BLaER1 treated with 17β-estradiol and CSF1 and Interleukin-3, amounts not matched to agents 10 nM and 100 nM (cell line): ENCODE data around the gene C2CD3.

Source experiments
- H3K27ac ChIP-seq, 11 experiments: shearing (Covaris generic); formaldehyde crosslinking; 2 replicates each; pipeline ENCODE4 v1.8.1; 2022
- H3K27me3 ChIP-seq, 11 experiments: shearing (Covaris generic); formaldehyde crosslinking; 2 replicates each; pipeline ENCODE4 v1.8.1; 2022
- H3K36me3 ChIP-seq, 11 experiments: shearing (Covaris generic); formaldehyde crosslinking; 2 replicates each; pipeline ENCODE4 v1.8.1; 2022
- H3K4me1 ChIP-seq, 10 experiments: shearing (Covaris generic); formaldehyde crosslinking; 2 replicates each; pipeline ENCODE4 v1.8.1; 2022
- H3K4me2 ChIP-seq, 11 experiments: shearing (Covaris generic); formaldehyde crosslinking; 2 replicates each; pipeline ENCODE4 v1.8.1; 2022
- H3K4me3 ChIP-seq, 10 experiments: shearing (Covaris generic); formaldehyde crosslinking; 2 replicates each; pipeline ENCODE4 v1.8.1; 2022
- H3K9ac ChIP-seq, 11 experiments: shearing (Covaris generic); formaldehyde crosslinking; 2 replicates each; pipeline ENCODE4 v1.8.1; 2022
- H3K9me3 ChIP-seq, 11 experiments: shearing (Covaris generic); formaldehyde crosslinking; replicated peaks in 1 of 11; 2 replicates each; pipeline ENCODE4 v1.8.1; 2022
- H4K20me1 ChIP-seq, 11 experiments: shearing (Covaris generic); formaldehyde crosslinking; 2 replicates each; pipeline ENCODE4 v1.8.1; 2022
- Cebpa-rat ChIP-seq, 11 experiments: shearing (Covaris generic); IDR thresholded peaks; 2 replicates each; pipeline ENCODE4 v1.8.1; 2022

C2CD3 gene

DNA sequence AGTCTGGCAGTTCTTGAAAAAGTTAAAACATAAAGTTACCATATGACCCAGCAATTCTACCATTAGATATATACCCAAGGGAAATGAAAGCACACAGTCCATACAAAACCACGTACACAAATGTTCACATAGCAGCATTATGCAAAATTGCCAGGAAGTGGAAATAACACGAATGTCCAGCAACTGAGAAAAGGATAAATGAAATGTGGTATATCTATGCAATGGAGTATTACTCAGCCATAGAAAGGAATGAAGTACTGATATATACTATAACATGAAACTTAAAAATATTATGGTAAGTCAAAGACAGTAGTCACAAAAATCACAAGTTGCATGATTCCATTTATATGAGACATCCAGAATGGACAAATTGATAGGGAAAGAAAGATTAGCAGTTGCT, 57.9 kb downstream of the C2CD3 start:
- H3K9me3 ChIP-seq = peaks cover 13 to 27% (median 22%) of the 10 kb centered on the region in 11 experiments
- no peak for TF ChIP-seq Cebpa-rat (IDR thresholded peaks at IDR 0.05)
- 0 out of 20 replicates have a peak, but pooled peaks cover 0 to 5% (median 0%) of the 10 kb centered on the region in 10 experiments for H3K4me1 ChIP-seq
- no peaks in the 10 kb centered on the region for H4K20me1 ChIP-seq
- H3K27me3 ChIP-seq = no peaks in the 10 kb centered on the region
- no peak overlapping the region for H3K27ac ChIP-seq
- H3K9ac ChIP-seq = no peak overlapping the region
- no peak overlapping the region for H3K4me2 ChIP-seq
- H3K4me3 ChIP-seq = no peak overlapping the region
- H3K36me3 ChIP-seq = peaks cover 63 to 94% (median 83%) of the 10 kb centered on the region in 11 experiments

DNA sequence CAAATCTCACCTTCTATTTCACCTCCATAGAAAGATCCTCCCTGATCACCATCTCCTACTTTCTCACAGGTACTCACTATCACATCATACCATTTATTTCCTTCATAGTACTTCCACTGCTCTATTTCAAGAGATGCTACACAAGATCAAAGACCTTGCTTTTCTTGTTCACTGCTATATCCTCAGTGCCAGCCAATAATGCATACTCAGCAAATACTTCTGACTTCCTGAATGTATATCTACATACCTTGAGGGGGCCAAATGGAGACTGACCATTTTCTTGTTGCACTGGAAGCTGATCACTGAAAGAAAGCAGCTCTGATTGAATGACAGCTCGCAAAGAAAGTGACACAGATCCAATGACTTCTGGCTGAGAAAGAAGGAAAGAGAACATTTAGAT, 64.7 kb downstream of the C2CD3 start:
- H3K27ac ChIP-seq = no peak overlapping the region
- H3K36me3 ChIP-seq = peaks cover 56 to 96% (median 86%) of the 10 kb centered on the region in 11 experiments

GRCh38 chr11:74102321-74102720, 68.5 kb downstream of the C2CD3 start:
- Histone ChIP-seq H3K4me3 (no peak overlapping the region), H3K27ac (no peak overlapping the region), H4K20me1 (no peaks in the 10 kb centered on the region), H3K9ac (no peak overlapping the region), H3K27me3 (no peaks in the 10 kb centered on the region), H3K4me2 (no peak overlapping the region), H3K4me1 (peaks cover 0 to 17% (median 0%) of the 10 kb centered on the region in 10 experiments; a peak in 2 of 20 replicates), H3K36me3 (peaks cover 64 to 99% (median 96%) of the 10 kb centered on the region in 11 experiments), H3K9me3 (no peaks in the 10 kb centered on the region)
- no peak for TF ChIP-seq Cebpa-rat (IDR thresholded peaks at IDR 0.05)

More for the DNA sequence above, 64.7 kb downstream of the C2CD3 start:
- Histone ChIP-seq H3K9ac (no peak overlapping the region), H3K4me1 (peaks cover 0 to 16% (median 0%) of the 10 kb centered on the region in 10 experiments; a peak in 2 of 20 replicates), H3K9me3 (no peaks in the 10 kb centered on the region), H3K4me2 (no peak overlapping the region), H3K4me3 (no peak overlapping the region), H3K27me3 (no peaks in the 10 kb centered on the region), H4K20me1 (no peaks in the 10 kb centered on the region)
- no peak for TF ChIP-seq Cebpa-rat (IDR thresholded peaks at IDR 0.05)

DNA sequence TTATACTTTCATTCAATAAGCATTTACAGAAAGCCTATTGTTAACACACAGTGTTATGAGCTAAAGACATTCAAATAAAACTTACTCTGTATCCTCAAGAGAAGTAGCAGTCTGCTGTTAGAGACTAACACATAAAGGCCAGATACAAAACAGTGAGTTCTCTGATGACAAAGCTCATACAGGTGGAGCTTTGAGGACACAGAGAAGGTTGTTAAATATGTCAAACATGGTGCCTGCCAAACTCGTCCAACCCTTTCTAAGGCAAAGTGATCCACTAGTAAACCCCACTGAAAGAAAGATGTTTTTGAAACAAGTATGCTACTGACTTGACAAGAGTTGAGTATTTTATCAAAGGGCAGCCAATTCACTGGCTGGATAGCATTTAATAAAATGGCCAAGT, 70.1 kb downstream of the C2CD3 start:
- Histone ChIP-seq H4K20me1 (no peaks in the 10 kb centered on the region; a peak in 1 of 22 replicates), H3K36me3 (peaks cover 57 to 100% (median 98%) of the 10 kb centered on the region in 11 experiments), H3K4me1 (peaks cover 0 to 17% (median 0%) of the 10 kb centered on the region in 10 experiments; a peak in 2 of 20 replicates), H3K4me3 (no peak overlapping the region), H3K9ac (no peak overlapping the region), H3K27ac (no peak overlapping the region), H3K9me3 (no peaks in the 10 kb centered on the region), H3K4me2 (no peak overlapping the region), H3K27me3 (no peaks in the 10 kb centered on the region)
- no peak for TF ChIP-seq Cebpa-rat (IDR thresholded peaks at IDR 0.05)

DNA sequence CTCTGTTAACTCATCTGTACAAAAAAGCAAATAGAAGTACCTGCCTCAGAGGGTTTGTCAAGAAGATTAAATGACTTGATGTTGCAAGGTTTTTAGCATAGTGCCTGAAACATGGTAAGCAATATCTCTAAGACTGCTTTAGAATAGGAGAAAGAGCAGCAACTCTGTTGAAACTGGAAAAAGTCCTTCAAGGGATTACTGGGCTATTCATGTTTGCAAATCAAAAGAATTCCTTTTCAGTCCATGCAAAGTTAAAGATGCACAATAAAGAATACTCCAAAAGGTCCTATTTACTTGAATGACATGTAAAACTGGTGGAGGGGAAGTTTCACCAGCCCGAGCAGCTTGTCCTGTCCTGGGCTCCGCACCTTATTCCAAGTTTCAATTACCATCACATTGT, 70.6 kb downstream of the C2CD3 start:
- Histone ChIP-seq H3K9me3 (no peaks in the 10 kb centered on the region), H3K27me3 (no peaks in the 10 kb centered on the region), H3K4me3 (no peak overlapping the region), H3K4me2 (no peak overlapping the region), H3K27ac (no peak overlapping the region), H3K36me3 (peaks cover 52 to 100% (median 96%) of the 10 kb centered on the region in 11 experiments), H4K20me1 (no peaks in the 10 kb centered on the region; a peak in 1 of 22 replicates), H3K9ac (no peak overlapping the region), H3K4me1 (peaks cover 0 to 17% (median 0%) of the 10 kb centered on the region in 10 experiments; a peak in 2 of 20 replicates)
- TF ChIP-seq Cebpa-rat (IDR thresholded peaks at IDR 0.05) = no peak

DNA sequence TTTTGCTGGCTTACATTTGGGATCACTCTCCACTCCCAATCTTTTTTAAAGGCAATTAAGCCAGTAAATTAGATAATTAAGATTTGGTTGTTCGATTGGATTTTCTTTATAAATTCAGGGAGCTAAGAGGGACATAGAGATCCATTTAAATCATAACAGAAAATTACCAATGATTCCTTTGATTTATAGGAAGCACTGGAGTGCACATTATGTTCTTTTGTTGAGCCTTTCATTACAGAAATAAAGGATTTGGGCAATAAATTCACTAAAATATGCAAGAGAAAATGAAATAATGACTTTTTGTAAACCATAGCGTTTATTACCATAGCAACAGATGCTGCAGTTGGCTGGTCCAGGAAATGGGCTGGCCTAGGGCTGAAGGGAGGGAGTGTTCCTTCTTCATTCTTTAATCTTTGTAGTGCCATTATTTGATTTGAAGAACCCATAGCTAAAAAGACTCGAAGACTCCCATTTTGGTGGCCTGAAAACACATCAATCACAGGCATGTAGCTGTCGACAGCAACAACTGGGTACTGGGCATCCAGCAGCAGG, 73.0 kb downstream of the C2CD3 start:
- Histone ChIP-seq H3K9ac (no peak overlapping the region), H3K4me3 (no peak overlapping the region), H3K4me2 (no peak overlapping the region), H3K36me3 (peaks cover 45 to 100% (median 95%) of the 10 kb centered on the region in 11 experiments), H3K9me3 (no peaks in the 10 kb centered on the region), H3K4me1 (peaks cover 0 to 17% (median 0%) of the 10 kb centered on the region in 10 experiments; a peak in 2 of 20 replicates), H3K27ac (no peak overlapping the region), H4K20me1 (no peaks in the 10 kb centered on the region; a peak in 1 of 22 replicates), H3K27me3 (no peaks in the 10 kb centered on the region)
- no peak for TF ChIP-seq Cebpa-rat (IDR thresholded peaks at IDR 0.05)

- TF ChIP-seq Cebpa-rat (IDR thresholded peaks at IDR 0.05) = no peak
- H3K27ac ChIP-seq = no peak overlapping the region
- H3K27me3 ChIP-seq = no peaks in the 10 kb centered on the region
- no peaks in the 10 kb centered on the region; a peak in 1 of 22 replicates for H4K20me1 ChIP-seq
- no peak overlapping the region for H3K4me2 ChIP-seq
- peaks cover 56 to 100% (median 95%) of the 10 kb centered on the region in 11 experiments for H3K36me3 ChIP-seq
- no peak overlapping the region for H3K4me3 ChIP-seq
- H3K9ac ChIP-seq = no peak overlapping the region
- H3K9me3 ChIP-seq = no peaks in the 10 kb centered on the region
- H3K4me1 ChIP-seq = no peaks in the 10 kb centered on the region
Observed at GRCh38 chr11:74094393-74094792, 76.4 kb downstream of the C2CD3 start.

GRCh38 chr11:74092425-74092824, 78.4 kb downstream of the C2CD3 start:
- no peak overlapping the region for H3K27ac ChIP-seq
- H3K9ac ChIP-seq = no peak overlapping the region
- H3K36me3 ChIP-seq = peaks cover 57 to 100% (median 96%) of the 10 kb centered on the region in 11 experiments
- H3K4me2 ChIP-seq = no peak overlapping the region
- no peak for TF ChIP-seq Cebpa-rat (IDR thresholded peaks at IDR 0.05)
- H3K27me3 ChIP-seq = no peaks in the 10 kb centered on the region
- H4K20me1 ChIP-seq = no peaks in the 10 kb centered on the region; a peak in 1 of 22 replicates
- no peaks in the 10 kb centered on the region for H3K9me3 ChIP-seq
- no peaks in the 10 kb centered on the region for H3K4me1 ChIP-seq
- H3K4me3 ChIP-seq = no peak overlapping the region

DNA sequence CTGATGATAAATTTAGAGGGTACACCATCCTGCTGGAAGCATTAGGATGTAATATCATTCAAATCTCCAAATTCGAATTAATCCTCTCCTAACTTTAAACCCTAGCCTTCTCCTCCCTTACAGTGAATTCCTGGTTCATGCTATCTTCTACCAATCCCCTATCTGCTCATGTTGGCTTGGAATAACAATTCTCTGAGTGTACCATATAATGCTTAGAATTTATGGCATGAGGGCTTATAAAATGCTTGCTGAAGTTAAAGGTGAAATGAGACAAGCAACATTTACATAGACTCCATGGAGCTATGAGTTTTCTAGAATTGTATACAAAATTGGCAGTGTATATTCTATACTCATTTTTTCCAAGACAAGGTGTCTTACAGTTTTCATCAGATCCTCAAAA, 79.3 kb downstream of the C2CD3 start:
- H3K27ac ChIP-seq = no peak overlapping the region
- H3K4me3 ChIP-seq = no peak overlapping the region
- TF ChIP-seq Cebpa-rat (IDR thresholded peaks at IDR 0.05) = no peak
- peaks cover 59 to 100% (median 96%) of the 10 kb centered on the region in 11 experiments for H3K36me3 ChIP-seq
- no peak overlapping the region for H3K4me2 ChIP-seq
- peaks cover 0 to 2% (median 0%) of the 10 kb centered on the region in 10 experiments; a peak in 2 of 20 replicates for H3K4me1 ChIP-seq
- H3K9ac ChIP-seq = peak overlapping the region in 1 of 11 experiments; percentile 36; a peak in 1 of 22 replicates
- H4K20me1 ChIP-seq = no peaks in the 10 kb centered on the region
- no peaks in the 10 kb centered on the region for H3K9me3 ChIP-seq
- H3K27me3 ChIP-seq = no peaks in the 10 kb centered on the region

DNA sequence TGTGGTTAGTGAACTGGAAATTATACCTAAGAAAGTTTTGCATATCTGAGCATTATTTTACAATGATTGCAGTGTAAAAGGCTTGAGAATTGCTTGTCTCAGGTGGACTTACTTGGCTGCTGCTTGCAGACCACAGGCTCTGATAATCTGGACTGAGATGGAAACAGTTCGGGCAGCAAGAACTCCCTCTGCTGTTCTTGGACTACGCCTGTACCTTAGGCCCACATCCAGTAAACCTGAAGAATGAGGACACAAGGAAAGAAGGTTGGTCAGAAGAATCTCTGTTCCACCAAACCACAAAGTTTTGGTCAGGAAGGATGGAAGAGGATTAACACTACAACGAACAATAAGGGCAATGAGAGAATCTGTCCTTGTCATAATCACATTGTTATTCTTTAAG, 80.1 kb downstream of the C2CD3 start:
- Histone ChIP-seq H3K4me2 (no peak overlapping the region), H4K20me1 (no peaks in the 10 kb centered on the region), H3K4me1 (peaks cover 0 to 11% (median 0%) of the 10 kb centered on the region in 10 experiments; a peak in 5 of 20 replicates), H3K36me3 (peaks cover 59 to 100% (median 96%) of the 10 kb centered on the region in 11 experiments), H3K9ac (no peak overlapping the region), H3K27ac (no peak overlapping the region), H3K27me3 (no peaks in the 10 kb centered on the region), H3K9me3 (no peaks in the 10 kb centered on the region), H3K4me3 (no peak overlapping the region)
- TF ChIP-seq Cebpa-rat (IDR thresholded peaks at IDR 0.05) = no peak
